ENCODE data around the gene CNKSR2.

GRCh38 chrX:21659320-21659719 is 285.1 kb downstream of the CNKSR2 start:
- TF ChIP-seq POLR2A (IDR thresholded peaks at IDR 0.05), result no peak
- TF ChIP-seq, protein P1, sequence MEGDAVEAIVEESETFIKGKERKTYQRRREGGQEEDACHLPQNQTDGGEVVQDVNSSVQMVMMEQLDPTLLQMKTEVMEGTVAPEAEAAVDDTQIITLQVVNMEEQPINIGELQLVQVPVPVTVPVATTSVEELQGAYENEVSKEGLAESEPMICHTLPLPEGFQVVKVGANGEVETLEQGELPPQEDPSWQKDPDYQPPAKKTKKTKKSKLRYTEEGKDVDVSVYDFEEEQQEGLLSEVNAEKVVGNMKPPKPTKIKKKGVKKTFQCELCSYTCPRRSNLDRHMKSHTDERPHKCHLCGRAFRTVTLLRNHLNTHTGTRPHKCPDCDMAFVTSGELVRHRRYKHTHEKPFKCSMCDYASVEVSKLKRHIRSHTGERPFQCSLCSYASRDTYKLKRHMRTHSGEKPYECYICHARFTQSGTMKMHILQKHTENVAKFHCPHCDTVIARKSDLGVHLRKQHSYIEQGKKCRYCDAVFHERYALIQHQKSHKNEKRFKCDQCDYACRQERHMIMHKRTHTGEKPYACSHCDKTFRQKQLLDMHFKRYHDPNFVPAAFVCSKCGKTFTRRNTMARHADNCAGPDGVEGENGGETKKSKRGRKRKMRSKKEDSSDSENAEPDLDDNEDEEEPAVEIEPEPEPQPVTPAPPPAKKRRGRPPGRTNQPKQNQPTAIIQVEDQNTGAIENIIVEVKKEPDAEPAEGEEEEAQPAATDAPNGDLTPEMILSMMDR (IDR thresholded peaks at IDR 0.05), result no peak

Measured in Peyer's patch (tissue), 4 donors.